Activated CD4-positive, alpha-beta T cell treated with anti-CD3 and anti-CD28 coated beads, Interleukin-10, Interleukin-2, amounts not matched to agents 100 ng/mL and 50 ng/mL, durations not matched to agents 16 hours and 8 hours (primary cell): ENCODE results near the gene EP300.

Experiments used
- DNase-seq: peaks from one replicate; pipeline ENCODE4 v3.0.0-alpha.2; 2020

EP300 gene

GRCh38 chr22:41216984-41217383 lies 124.6 kb downstream of the EP300 start:
- DNase-seq: no peak

- peak; percentile 74 for DNase-seq
Observed at GRCh38 chr22:41217553-41218157, 125.3 kb downstream of the EP300 start.

GRCh38 chr22:41222846-41223507 lies 130.6 kb downstream of the EP300 start:
- DNase-seq: no peak

- no peak for DNase-seq
Observed at GRCh38 chr22:41223535-41223934, 131.1 kb downstream of the EP300 start.

- no peak for DNase-seq
Observed at GRCh38 chr22:41226723-41227655, 134.6 kb downstream of the EP300 start.

GRCh38 chr22:41229215-41229614 lies 136.8 kb downstream of the EP300 start:
- DNase-seq: no peak
